Parathyroid adenoma (tissue), 2 donors: ENCODE measurements around the gene IL13RA1.
"Not testable (repeated sequence)": the region's sequence is repeated elsewhere in the genome, so short reads cannot be mapped to it uniquely, and the experiment has no call there.

Source experiments
- H2AFZ ChIP-seq: fragments of 300-600 bp; sonication (generic); one replicate; pipeline ENCODE4 v1.7.0; 2017; ENCODE audit warnings: antibody characterized with exemption, mild to moderate bottlenecking
- H3K27ac ChIP-seq: fragments of 300-600 bp; sonication (generic); one replicate; pipeline ENCODE4 v1.7.0; 2017
- H3K27me3 ChIP-seq: fragments of 300-600 bp; sonication (generic); one replicate; pipeline ENCODE4 v1.7.0; 2017; ENCODE audit warnings: low read length; ENCODE audit not compliant: control insufficient read depth, insufficient read depth
- H3K36me3 ChIP-seq: fragments of 300-600 bp; sonication (generic); one replicate; pipeline ENCODE4 v1.7.0; 2017; ENCODE audit warnings: low read length; ENCODE audit not compliant: control insufficient read depth, insufficient read depth
- H3K4me1 ChIP-seq: fragments of 300-600 bp; sonication (generic); one replicate; pipeline ENCODE4 v1.7.0; 2017; ENCODE audit warnings: control low read depth
- H3K4me2 ChIP-seq: fragments of 300-600 bp; sonication (generic); one replicate; pipeline ENCODE4 v1.7.0; 2017; ENCODE audit warnings: low read length
- H3K4me3 ChIP-seq: fragments of 300-600 bp; sonication (generic); one replicate; pipeline ENCODE4 v1.7.0; 2017; ENCODE audit warnings: low read depth, low read length
- H3K79me2 ChIP-seq: fragments of 300-600 bp; sonication (generic); one replicate; pipeline ENCODE4 v1.7.0; 2017; ENCODE audit warnings: control low read depth
- H3K9ac ChIP-seq: fragments of 300-600 bp; sonication (generic); one replicate; pipeline ENCODE4 v1.7.0; 2017; ENCODE audit warnings: mild to moderate bottlenecking
- H3K9me3 ChIP-seq: fragments of 300-600 bp; sonication (generic); one replicate; pipeline ENCODE4 v1.7.0; 2017; ENCODE audit warnings: low read length; ENCODE audit not compliant: control insufficient read depth
- CTCF ChIP-seq: fragments of 300-600 bp; sonication (generic); IDR thresholded peaks from one replicate; pipeline ENCODE4 v1.7.0; 2017; ENCODE audit warnings: antibody characterized with exemption, mild to moderate bottlenecking
- donor health status: primary hyperparathyroidism.

The IL13RA1 gene

GRCh38 chrX:118706681-118707080 is 20.7 kb upstream of the IL13RA1 start:
- no peak for TF ChIP-seq CTCF
- Histone ChIP-seq H2AFZ (no peak overlapping the region), H3K9ac (no peak overlapping the region), H3K4me3 (no peak overlapping the region), H3K4me2 (no peak overlapping the region), H3K27me3 (no peaks in the 10 kb centered on the region), H3K9me3 (no peaks in the 10 kb centered on the region), H3K79me2 (no peaks in the 10 kb centered on the region), H3K36me3 (no peaks in the 10 kb centered on the region), H3K27ac (no peak overlapping the region), H3K4me1 (no peaks in the 10 kb centered on the region)

GRCh38 chrX:118714521-118714920 is 12.9 kb upstream of the IL13RA1 start:
- Histone ChIP-seq H2AFZ (no peak overlapping the region), H3K4me3 (no peak overlapping the region), H3K4me2 (no peak overlapping the region), H3K4me1 (no peaks in the 10 kb centered on the region), H3K27ac (no peak overlapping the region), H3K36me3 (no peaks in the 10 kb centered on the region), H3K27me3 (no peaks in the 10 kb centered on the region), H3K9ac (no peak overlapping the region), H3K79me2 (no peaks in the 10 kb centered on the region), H3K9me3 (no peaks in the 10 kb centered on the region)
- TF ChIP-seq CTCF = no peak

- not testable (repeated sequence) for H3K4me2 ChIP-seq, H3K79me2 ChIP-seq, H3K4me1 ChIP-seq, H3K9me3 ChIP-seq, H3K27ac ChIP-seq, H3K4me3 ChIP-seq, H2AFZ ChIP-seq, H3K9ac ChIP-seq, H3K27me3 ChIP-seq, H3K36me3 ChIP-seq
Measured at GRCh38 chrX:118715917-118716316, 11.5 kb upstream of the IL13RA1 start.

- H3K36me3 ChIP-seq, H3K9me3 ChIP-seq, H2AFZ ChIP-seq, H3K4me1 ChIP-seq, H3K79me2 ChIP-seq, H3K4me3 ChIP-seq, H3K4me2 ChIP-seq, H3K27ac ChIP-seq, H3K27me3 ChIP-seq, H3K9ac ChIP-seq: not testable (repeated sequence)
Measured at GRCh38 chrX:118716833-118717232, 10.6 kb upstream of the IL13RA1 start.

- Histone ChIP-seq H3K36me3 (no peaks in the 10 kb centered on the region), H3K27ac (no peak overlapping the region)
- TF ChIP-seq CTCF = no peak
Measured at GRCh38 chrX:118717678-118718391, 9.6 kb upstream of the IL13RA1 start.

GRCh38 chrX:118718737-118719136 is 8.7 kb upstream of the IL13RA1 start:
- Histone ChIP-seq H3K4me1 (no peaks in the 10 kb centered on the region), H3K27ac (peak overlapping the region; percentile 32), H3K27me3 (no peaks in the 10 kb centered on the region), H3K4me3 (no peak overlapping the region), H3K36me3 (no peaks in the 10 kb centered on the region), H3K79me2 (no peaks in the 10 kb centered on the region), H3K9me3 (no peaks in the 10 kb centered on the region), H3K9ac (no peak overlapping the region), H2AFZ (no peak overlapping the region), H3K4me2 (no peak overlapping the region)
- TF ChIP-seq CTCF = no peak

More at GRCh38 chrX:118717678-118718391, 9.6 kb upstream of the IL13RA1 start:
- Histone ChIP-seq H3K4me2 (no peak overlapping the region), H2AFZ (no peak overlapping the region), H3K79me2 (no peaks in the 10 kb centered on the region), H3K4me1 (no peaks in the 10 kb centered on the region), H3K4me3 (no peak overlapping the region), H3K27me3 (no peaks in the 10 kb centered on the region), H3K9ac (no peak overlapping the region), H3K9me3 (no peaks in the 10 kb centered on the region)
